Epidermal melanocyte (primary cell): ENCODE measurements around the gene NAA38.

Experiments used
- DNase-seq: peaks from one replicate; pipeline ENCODE4 v3.0.0; 2011; ENCODE audit warnings: low spot score; ENCODE audit not compliant: insufficient read length

Gene NAA38

DNA sequence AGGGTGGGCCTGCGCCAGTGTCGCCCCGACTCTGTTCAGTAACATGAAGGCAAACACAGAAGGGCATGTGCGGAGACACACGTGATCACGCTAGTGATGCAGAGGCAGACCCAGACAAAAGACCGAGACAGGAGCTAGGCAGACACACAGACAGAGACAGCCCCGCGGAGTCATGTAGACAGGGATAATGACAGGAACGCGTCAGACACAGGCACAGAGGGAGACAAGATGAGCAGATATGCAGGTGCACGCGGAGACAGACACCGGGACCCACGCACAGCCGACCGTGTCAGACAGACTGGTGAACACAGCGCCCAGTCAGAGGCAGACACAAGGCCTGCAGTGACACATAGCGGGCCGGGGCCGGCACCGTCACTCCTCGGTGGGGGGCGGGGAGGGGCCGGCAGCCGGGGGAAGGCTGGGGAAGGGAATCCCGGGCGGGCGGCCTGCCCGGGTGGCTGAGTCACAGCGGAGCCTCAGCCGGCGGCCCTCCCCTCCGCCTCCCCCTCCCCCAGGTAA is 15.9 kb downstream of the NAA38 start:
- peak; percentile 64 for DNase-seq

DNA sequence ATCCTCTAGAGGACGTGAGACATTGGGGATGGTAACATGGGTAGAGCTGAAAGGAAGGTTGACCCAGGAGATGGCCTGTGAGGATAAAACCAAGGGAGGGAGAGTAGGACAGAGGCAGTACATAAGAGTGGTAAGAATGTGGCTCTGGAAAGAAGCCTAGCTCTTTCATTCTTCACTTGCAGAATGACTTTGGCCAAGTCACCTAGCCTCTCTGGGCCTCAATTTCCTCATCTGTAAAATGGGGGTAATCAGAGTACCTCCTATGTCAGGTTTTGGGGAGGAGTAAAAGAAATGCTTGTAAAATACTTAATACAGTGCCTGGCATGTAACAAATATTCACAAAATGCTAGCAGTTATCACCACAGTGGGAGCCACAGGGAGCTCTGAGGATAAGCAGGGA is 16.5 kb downstream of the NAA38 start:
- DNase-seq, result no peak

DNA sequence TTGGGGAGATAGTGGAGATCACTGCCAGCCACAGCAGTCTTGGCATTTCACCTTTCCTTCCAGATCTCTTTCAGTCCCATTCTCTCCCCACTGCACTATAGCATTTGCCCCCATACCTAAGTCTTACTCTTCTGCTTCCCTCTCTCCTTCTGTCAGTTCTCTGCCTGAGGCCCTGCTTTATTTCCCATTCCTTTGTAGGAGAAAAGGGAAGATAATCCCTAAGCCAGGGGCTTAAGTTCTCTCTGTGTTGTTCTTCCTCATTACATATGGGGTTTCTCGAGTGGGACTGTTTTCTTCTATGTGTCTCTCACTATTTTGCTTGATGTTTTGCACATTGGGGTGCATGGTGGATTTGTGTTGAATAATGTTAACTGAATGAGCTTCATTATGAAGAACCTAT is 16.9 kb downstream of the NAA38 start:
- no peak for DNase-seq

DNA sequence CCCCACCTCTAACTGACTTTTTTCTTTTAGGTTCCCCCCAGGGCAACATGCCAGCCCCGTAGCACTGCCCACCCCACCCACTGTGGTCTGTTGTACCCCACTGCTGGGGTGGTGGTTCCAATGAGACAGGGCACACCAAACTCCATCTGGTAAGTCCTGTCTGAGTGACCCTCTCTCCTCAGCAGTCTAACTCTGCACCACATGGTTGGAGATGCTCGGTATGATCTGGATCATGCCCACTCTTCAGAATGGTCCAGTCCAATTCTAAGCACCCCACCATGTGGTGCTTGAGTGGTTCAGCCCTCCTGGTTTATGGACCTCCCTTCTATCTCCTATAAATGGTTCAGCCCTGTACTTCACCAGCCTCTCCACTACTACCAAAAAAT is 17.5 kb downstream of the NAA38 start:
- no peak for DNase-seq

DNA sequence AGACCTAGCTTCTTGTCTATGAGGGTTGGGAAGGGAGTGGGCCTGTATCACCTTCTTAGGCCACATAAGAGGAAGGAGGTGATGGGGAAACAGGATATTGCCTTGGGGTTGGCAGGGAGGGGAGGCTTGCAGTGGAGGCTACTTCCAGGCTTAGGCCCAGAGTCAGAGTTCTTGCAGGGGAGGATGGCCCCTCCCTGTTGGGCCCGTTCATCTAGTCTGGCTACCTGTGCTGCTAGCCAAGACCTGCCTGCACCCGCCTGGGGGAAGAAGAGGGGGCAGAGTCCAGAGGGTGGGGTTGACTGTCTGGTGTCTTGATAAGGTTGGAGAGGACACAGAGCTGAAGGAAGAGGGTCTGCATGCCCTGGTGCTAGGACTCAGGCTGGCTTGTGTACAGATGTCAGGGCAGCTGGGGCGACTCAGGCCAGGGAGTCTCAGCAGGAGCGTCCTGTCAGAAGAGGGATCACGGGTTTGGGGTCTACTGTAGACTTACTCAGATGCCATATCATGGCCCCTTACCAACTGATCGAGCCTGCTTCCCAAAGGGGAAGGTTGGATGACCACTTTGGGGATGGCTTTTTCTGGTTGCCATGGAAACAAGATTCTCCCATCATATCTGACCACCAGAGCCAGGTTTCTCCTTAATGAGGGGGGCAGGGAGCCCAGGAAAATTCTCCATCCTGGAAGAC is 18.0 kb downstream of the NAA38 start:
- DNase-seq, result no peak

DNA sequence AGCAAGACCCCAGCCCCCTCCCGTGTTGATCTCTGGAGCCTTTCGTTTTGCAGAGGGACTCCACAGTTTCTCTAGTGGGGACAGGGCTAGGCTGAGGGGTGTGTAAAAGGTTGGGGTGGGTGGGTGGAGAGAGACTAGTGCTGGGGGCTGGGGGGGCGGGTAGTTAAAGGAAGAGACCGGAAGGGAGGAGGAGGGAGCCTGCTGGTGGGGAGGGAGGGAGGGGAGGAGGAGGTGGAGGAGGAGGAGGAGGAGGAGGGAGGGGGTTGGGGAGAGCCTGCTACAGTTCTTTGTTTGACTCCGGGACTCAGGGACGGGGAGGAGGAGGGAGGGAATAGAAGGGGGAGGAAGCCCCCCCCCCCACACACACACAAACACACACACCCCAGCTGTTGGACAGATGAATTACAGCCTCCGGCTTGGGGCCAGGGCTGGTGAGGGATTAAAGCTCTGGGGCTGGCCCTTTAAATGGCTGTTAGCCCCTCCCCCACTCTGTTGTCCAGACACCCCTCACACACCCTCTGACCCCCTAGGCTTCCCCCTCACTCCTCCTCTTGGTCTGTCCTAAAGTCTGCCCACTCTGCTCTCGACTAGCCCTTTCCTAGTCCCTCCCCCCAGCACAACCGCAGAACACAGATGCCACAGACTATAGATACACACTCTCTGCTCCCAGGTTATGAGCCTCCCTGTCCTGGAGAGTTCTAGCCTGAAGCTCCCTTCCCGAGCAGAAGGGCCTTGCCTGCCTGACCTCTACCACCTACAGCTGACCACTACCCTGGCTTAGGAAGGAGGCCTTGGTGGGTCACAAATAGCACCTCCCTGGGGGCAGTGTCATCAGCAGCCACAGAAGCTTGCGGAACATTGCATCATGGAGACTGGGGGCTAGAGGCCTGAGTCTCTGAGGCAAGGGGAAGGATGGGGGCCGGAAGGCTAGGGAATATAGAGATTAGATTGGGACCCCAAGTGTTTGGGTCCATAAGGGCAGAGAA is 19.0 kb downstream of the NAA38 start:
- peak; percentile 33 for DNase-seq

DNA sequence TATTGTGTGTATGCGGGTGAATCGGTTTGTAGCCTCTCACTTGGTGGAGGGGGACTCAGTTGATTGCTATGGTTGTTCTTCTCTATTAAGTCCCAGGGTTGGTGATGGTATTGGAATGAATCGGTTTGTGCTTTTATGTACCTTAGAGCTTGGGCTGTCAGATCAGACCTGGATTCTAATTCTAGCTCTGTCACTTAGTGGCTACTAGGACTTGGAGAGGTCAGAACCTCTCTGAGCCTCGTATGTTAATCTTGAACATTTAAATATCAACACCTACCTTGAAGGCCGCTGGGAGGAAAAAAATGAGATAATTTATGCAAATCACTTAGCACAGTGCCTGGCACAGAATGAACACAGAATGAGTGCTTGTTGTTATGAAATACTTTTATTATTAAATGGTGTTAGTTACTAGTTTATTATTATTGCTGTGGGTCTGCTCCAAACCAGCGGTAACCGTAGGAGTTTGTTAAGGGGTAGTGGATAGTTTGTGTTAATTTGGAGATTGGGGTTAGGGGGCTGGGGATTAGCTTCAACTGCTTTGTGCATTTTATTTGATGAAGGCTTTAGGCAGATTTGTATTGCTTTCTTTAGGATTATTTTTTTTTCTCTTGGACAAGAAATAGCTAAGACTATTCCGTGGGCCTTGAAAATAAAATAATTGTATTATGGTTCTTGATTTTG is 19.8 kb downstream of the NAA38 start:
- DNase-seq, result no peak

DNA sequence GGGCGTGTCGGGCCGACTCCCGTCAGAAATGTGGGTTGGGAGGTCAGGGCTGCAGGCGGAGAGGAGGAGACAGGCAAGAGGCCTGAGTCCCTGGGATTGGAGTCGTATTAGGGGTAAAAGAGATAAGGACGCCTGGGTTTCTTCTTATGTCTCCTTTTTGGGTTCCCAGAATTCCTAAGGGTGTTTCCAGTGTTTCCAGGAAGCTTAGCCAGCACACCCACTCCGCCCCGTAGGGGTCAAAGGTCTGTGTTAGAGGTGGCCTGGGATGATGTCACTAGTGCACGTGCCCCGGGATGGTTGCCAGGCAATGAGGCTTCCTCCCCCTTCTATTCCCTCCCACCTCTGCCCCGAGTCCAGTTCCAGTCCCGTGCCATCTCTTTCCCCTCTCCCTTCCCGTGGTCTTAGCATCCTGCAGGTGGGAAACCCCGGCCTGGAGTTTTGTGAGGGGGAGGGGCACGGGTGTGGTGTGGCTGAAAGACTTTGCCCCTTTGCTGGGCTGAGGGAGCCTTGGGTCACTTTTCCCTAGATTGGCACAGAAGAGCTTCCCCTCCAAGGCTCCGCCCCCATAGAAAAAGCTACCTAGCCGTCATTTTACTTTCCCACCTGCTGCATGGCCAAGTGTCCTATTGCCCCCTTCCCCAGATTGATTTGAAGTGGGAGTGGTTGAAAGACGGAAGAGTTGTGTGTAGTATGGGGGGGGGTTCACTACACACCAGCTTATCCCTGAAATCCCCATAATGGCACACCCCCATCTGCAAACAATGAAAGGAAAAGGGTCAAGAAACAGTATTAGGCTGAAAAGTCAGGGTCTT is 20.6 kb downstream of the NAA38 start:
- DNase-seq, result no peak

DNA sequence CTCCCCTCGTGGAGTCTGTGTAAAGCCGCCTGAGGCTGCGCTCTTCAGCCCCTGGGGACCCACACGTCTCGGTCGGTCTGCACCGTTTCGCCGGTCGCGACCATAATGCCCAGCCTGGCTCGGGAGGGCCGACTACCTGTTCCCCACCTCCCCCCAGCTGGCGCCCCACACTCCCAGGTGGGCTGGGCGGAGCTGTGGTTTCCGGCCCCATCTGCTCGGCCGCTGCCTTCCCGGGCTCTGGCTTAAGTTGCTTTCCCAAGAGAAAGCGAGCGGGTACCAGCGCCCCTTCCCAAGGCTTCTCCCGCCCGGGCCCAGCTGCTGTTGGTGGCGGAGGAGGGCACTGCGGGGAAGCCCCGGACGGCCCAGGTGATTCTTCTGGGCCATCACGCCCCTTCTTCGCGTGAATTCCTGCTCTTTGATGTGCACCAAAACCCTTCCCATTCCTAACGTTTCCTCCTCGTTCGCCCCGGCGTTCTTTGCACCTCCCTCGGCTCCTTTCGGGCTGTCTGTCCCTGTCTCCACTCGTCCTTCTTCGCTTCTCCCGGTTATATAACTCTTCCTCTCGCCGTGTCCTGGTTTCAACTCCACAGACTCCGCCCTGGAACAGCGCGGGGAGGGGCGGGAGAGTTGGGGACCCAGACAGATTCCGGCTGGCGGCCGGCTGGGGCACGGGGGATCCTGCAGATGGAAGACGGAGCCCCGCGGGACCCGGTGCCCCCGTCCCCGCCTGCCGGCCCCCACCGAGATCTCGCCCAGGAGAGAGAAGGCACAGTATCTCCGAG is 21.4 kb downstream of the NAA38 start:
- DNase-seq, result no peak

DNA sequence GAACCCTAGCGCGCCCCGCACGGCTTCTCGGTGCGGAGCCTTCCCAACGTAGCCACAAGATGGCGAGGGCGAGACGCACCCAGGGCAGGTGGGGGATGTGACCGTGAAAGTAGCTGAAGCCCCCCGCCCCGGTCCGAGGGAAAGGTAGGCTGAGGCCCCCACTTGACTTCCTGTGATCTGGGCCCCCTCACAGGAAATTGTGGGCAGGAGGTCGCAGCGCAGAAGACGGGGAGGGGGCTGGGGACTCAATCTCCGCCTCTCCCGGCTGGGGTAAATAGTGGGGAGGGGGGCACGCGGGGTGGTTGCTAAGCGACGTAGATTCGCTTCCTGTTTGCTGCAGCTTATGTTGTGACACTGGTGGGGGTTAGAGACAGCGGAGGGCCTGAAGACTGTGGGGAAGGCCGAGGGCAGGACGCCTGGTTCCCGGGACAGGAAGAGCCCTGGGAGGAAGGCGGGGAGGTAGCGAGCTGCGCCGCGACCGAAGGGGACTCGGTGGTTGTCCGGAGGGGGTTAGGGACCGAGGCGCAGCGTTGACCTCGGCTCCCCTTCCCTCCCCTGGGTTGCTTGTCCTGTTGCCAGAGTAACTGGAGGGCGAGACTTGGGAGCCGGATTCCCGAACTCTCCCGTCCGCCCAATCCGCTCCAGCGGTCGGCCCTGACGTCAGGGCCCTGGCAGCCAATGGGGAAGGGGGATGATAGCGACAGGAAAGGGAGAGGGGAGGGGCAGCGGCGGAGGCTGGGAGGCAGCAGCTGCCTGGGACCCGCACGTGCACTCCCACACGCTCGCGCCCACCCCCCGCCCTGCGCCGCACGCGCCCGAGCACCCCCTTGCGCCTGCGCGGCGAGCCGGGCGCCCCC is 22.2 kb downstream of the NAA38 start:
- peak; percentile 88 for DNase-seq

DNA sequence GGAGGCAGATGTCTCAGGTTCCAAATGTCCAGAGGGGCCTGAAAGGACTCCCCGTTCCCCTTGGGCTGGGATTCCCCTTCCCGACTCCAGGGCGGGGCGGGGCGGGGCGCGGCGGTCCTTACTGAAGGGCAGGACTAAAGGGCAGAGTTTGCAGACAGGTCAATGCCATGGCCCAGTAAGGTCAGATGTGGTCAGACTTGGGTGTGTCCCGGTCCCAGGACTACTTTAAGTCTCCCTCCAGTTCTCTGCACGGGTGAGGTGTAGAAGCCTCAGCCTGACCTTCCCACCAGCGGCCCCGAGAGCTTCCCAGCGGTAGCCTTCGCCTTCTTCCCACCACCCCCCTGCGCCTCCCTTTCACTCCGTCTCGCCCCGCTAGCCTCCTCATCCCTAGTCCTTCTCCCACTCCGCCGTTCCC is 22.8 kb downstream of the NAA38 start:
- DNase-seq, result no peak

DNA sequence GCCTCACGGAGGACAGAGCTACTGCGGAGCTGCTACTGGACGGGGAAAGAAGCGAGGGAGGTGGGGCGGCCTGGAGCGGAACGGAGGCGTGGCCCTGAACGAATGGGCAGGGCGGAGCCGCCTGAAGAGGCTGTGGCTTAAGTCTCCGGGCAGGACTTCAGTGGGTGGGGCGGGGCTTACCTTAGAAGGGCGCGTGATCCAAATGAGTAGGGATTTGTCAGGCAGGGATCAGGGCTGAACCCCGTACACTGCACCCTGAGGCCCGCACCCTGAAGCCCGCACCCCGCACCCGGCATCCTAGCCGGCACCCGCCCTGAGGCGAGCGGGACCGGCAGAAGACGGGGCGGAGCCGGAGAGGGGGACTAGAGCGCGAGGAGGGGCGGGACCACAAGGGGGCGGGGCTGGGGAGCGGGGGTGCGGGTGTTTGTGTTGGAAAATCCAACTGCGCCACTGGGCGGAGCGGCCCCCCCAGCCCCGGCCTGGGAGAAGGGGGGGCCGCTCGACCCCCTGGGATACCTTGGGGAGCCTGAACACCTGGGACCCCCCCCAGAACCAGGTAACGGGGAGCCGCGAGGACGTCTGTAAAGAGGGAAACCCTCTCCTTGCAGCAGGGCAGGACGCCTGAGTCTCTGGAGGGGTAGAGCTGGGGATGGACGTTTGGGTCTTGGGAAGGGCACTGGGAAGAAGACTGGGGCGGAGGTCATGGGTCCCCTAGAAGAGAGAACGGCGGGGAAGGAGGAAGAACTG is 23.4 kb downstream of the NAA38 start, which contains the start of gene KDM6B:
Gene KDM6B, plus strand, starts transcription at position 423 of the 747 bp plus-strand sequence. CDS start 11,338 bp downstream, outside the sequence.
- peak; percentile 87 for DNase-seq

DNA sequence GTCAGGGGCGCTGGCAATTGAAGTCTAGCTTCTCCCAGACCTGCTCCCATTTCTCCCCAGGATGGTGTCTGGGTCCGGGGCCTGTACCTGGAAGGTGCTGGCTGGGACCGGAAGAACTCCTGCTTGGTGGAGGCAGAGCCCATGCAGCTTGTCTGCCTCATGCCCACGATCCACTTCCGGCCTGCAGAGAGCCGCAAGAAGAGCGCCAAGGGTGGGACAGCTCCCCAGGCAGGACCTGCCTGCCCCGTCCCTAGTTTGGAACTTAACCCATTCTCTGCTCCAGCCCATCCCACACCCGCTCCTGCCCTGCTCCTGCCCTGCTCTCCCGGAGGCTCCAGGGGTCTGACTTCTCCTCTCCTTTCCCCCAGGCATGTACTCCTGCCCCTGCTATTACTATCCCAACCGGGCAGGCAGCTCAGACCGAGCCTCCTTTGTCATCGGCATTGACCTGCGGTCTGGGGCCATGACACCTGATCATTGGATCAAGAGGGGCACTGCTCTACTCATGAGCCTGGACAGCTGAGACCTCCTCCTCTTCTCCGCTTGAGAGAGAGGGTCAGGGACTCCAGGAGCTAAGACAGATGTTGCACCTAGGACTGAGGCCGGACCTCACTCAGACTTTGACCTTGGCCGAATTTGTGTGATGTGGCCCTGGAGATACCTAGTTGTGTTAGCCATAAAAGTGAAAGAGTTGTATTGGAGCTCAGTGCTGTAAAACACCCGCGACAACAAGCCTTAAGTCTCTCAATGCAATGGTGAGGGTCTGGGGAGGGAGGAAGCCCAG is 24.2 kb downstream of the NAA38 start:
- no peak for DNase-seq

DNA sequence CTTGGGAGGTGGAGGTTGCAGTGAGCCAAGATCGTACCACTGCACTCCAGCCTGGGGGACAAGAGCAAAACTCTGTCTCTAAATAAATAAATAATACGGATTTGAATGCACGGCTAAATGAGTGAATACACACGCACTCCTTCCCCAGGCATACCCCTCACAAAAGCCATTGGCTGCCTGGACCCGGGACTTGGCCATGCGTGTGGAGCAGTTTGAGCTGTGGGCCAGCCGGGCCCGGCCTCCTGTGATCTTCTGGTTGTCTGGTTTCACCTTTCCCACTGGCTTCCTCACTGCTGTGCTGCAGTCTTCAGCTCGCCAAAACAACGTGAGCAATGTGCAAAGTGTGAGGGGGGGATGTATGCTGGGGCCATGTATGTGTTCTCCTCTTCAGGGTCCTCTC is 24.9 kb downstream of the NAA38 start:
- no peak for DNase-seq

DNA sequence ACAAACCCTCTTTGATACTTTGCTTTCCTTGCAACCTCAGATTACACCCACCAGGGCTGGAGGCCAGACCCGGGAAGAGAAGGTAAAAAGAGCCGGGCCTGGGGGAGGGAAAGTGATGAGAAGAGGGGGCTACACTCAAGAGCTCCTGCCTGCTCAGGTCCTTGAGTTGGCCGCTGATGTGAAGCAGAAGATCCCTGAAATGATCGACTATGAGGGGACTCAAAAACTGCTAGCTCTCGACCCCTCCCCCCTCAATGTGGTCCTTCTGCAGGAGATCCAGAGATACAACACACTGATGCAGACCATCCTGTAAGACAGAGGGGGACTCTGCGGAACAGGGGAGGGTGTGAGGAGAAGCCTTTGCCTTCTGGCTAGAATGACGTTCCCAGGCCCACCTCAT is 26.1 kb downstream of the NAA38 start:
- DNase-seq, result no peak

DNA sequence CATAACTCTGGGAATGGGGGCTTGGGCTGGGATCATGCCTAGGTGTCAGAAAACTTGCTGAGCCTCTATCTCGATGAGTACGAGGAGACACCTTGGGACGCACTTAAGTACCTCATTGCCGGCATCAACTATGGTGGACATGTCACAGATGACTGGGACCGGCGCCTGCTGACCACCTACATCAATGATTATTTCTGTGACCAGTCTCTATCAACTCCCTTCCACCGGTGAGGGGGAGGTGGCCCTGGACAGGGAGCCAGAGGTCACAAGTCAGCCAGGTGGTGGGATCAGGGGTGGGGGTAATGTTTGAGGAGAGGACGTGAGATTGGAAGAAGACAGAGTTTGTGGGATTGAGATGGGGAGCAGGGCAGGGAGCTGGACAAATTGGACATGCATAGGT is 26.7 kb downstream of the NAA38 start:
- no peak for DNase-seq

DNA sequence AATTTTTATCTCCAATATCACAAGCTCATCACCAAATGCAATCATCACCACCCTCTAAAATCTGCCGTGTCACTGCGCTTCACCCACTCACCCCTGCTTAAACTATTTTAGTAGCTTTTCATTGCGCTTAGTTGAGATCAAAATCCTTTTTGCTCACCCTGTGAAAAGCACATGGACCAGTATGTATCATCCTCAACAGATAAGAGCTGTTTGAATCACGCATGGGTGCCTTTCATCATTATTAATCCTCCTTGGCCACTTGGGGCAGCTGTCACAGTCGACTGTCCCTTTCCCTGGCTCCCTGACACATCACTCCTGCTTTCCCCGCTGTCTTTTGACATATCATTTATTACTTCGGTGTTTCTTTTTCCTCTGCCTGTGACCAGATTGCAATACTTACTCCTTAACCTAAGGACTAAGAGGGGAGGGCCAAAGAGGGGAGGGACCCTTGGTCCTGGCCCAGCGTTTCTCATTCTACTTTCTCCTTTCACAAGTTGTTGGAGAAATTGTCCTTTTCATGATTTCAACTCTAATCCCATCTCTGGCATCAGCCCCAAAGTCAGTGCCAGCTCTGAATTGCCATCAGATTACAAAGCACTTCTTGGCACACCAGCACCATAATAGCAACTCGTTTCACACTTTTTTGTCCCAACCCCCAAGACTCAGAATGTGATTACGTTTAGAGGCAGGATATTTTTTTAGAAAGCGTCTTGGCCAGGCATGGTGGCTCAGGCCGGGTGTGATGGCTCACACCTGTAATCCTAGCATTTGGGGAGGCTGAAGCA is 32.0 kb downstream of the NAA38 start:
- no peak for DNase-seq
